ENCODE data around the gene B4GALT5. TPM values are rescaled to one million over a fixed set of nuclear protein-coding genes. Genes with fewer than 3 reads are reported as not detected.
"Not testable (repeated sequence)": the region's sequence is repeated elsewhere in the genome, so short reads cannot be mapped to it uniquely, and the experiment has no call there.

The B4GALT5 gene
- total RNA-seq, 1 experiment from 2014 or later = 46.7 TPM

GRCh38 chr20:49631061-49631716 is 82.5 kb downstream of the B4GALT5 start:
- in situ Hi-C loops (cut with HindIII; ENCODE audit: low pct_unique_long_range_greater_than_20kb, low sequenced_read_pairs) = loop anchor here (25.0 kb wide), 1 partner anchor 181 kb away; the partner anchor contains the start of gene SLC9A8

GRCh38 chr20:49630396-49630951 is 83.2 kb downstream of the B4GALT5 start:
- no peak for DNase-seq (ENCODE audit: low read depth, low spot score)
- in situ Hi-C loops (cut with HindIII; ENCODE audit: low pct_unique_long_range_greater_than_20kb, low sequenced_read_pairs) = loop anchor here (25.0 kb wide), 1 partner anchor 182 kb away; the partner anchor contains the start of gene SLC9A8

More at GRCh38 chr20:49631061-49631716, 82.5 kb downstream of the B4GALT5 start:
- peak; percentile 32 for DNase-seq (ENCODE audit: low read depth, low spot score)

- in situ Hi-C loops (cut with HindIII; ENCODE audit: low pct_unique_long_range_greater_than_20kb, low sequenced_read_pairs) = loop anchor here (25.0 kb wide), 1 partner anchor 183 kb away; the partner anchor contains the start of gene SLC9A8
- no peak for DNase-seq (ENCODE audit: low read depth, low spot score)
Observed at GRCh38 chr20:49629606-49630005, 84.1 kb downstream of the B4GALT5 start.

GRCh38 chr20:49628280-49628679 is 85.4 kb downstream of the B4GALT5 start:
- in situ Hi-C loops (cut with HindIII; ENCODE audit: low pct_unique_long_range_greater_than_20kb, low sequenced_read_pairs) = loop anchor here (25.0 kb wide), 1 partner anchor 184 kb away; the partner anchor contains the start of gene SLC9A8
- not testable (repeated sequence) for DNase-seq (ENCODE audit: low read depth, low spot score)

DNA sequence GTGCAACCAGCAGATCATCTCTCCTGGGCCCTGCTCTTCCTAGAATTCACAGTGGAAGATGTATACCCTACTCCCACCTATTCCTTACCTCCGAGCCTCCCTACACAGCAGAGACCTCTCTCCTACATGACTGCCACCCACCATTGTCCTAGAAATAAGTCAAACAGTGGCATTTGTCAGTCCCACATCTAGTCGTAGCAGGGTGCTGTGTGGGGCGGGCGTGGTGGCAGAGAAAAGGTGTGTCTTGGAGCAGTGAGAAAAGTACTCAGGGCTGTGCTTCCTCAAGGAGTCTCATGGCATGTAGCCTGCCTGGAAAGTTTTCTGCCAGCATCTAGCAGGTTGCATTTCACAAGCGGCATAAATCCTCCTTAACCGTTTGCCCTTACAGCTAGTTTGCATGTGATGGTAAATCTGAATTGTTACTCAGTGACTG is 86.3 kb downstream of the B4GALT5 start:
- in situ Hi-C loops (cut with HindIII; ENCODE audit: low pct_unique_long_range_greater_than_20kb, low sequenced_read_pairs) = loop anchor here (25.0 kb wide), 1 partner anchor 185 kb away; the partner anchor contains the start of gene SLC9A8
- DNase-seq (ENCODE audit: low read depth, low spot score) = no peak

DNA sequence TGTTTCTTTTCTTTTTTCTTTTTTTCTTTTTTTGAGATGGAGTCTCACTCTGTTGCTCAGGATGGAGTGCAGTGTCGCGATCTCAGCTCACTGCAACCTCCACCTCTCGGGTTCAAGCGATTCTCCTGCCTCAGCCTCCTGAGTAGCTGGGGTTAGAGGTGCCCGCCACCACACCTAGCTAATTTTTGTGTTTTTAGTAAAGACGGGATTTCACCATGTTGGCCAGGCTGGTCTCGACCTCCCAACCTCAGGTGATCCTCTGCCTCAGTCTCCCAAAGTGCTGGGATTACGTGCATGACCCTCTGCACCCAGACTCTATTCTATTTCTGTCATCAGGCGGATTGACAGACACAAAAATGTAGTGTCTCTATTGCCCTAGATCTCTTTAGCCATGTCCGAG is 88.7 kb downstream of the B4GALT5 start:
- DNase-seq (ENCODE audit: low read depth, low spot score) = not testable (repeated sequence)
- in situ Hi-C loops (cut with HindIII; ENCODE audit: low pct_unique_long_range_greater_than_20kb, low sequenced_read_pairs) = loop anchor here (25.0 kb wide), 1 partner anchor 187 kb away; the partner anchor contains the start of gene SLC9A8

DNA sequence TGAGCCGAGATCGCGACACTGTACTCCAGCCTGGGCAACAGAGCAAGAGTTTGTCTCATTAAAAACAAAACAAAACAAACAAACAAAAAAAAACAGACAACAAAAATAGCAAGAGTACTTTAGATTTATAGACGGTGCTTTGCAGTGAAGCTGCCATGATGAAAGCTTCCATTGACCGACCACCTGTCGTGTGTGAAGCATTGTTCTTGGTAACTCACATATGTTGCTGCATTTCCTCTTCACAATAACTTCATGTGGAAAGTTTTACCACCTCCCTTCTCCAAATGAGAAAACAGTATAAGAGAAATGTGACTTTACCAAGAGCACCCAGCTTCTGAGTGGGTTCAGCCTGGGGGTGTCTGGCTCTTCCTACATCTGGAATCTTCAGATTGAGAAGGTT is 89.4 kb downstream of the B4GALT5 start:
- in situ Hi-C loops (cut with HindIII; ENCODE audit: low pct_unique_long_range_greater_than_20kb, low sequenced_read_pairs) = no loop called here
- DNase-seq (ENCODE audit: low read depth, low spot score) = no peak

- in situ Hi-C loops (cut with HindIII; ENCODE audit: low pct_unique_long_range_greater_than_20kb, low sequenced_read_pairs) = no loop called here
- no peak for DNase-seq (ENCODE audit: low read depth, low spot score)
Observed at GRCh38 chr20:49622243-49622642, 91.4 kb downstream of the B4GALT5 start.

DNA sequence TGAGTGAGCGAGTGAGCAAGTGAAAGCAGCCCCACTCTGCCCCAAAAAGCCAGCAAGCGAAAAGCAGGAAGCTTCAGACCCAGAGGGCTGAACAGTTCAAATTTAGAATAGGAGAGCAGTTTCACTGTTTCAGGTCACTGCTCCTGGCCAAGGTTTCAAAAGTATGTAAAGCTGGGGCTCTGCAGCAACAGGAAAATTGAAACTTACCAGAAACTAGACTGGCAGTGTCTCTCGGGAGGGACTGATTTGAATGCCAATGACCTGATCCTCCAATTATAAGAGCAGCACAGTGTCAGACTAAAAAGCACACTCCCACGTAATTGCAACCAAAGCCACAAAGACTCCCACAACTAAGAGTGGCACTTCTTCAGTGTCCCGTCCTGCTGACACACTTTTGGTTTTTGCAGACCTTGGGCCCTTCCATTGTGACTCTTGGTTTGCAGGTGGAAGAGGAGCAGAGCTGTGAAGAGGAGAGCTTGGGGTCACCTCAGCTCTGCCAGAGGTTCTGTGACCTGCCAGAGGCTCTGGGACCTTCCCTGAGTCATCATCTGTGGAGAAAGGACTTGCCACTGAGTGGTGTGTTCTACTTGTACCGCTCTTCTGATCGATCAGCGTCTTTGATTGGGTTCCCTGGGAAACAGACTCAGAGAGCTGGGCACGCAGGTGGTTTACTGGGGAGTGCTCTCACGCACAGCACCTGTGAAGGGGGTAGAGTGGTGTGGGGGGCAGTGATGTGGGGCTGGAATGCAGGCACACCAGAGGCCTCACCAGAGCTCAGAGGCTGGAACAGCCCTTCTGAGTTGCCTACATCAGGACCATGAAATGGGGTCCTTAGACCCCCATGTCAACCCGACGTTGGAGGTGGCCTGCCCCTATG is 93.1 kb downstream of the B4GALT5 start:
- in situ Hi-C loops (cut with HindIII; ENCODE audit: low pct_unique_long_range_greater_than_20kb, low sequenced_read_pairs) = no loop called here
- no peak for DNase-seq (ENCODE audit: low read depth, low spot score)

DNA sequence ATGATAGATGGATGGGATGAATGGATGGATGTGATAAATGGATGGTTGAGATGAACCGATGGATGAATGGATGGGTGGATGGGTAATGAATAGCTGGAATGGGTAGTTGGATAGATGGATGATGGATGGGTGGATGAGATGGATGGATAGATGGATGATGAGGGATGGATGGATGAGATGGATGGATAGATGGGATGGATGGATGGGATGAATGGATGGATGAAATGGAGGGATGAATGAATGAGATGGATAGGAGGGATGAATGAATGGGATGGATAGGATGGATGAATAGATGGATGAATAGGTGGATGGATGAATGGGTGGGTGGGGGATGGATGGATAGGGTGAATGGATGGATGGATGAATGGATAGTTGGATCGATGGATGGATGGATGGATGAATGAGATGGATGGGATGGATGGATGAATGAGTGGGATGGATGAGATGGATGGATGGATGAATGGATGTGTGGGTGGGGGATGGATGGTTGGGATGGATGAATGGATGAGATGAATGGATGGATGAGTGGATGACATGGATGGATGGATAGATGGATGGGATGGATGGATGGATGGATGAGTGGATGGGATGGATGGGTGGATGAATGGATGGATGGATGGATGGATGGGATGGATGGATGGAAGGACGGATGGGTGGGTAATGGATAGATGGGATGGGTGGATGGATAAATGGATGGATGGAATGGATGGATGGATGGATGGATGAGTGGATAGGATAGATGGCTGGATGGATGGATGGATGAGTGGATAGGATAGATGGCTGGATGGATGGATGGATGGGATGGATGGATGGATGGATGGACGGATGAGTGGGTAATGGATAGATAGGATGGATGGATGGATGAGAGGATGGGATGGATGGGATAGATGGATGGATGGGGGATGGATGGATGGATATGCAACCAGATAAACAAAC is 94.3 kb downstream of the B4GALT5 start:
- in situ Hi-C loops (cut with HindIII; ENCODE audit: low pct_unique_long_range_greater_than_20kb, low sequenced_read_pairs) = no loop called here
- DNase-seq (ENCODE audit: low read depth, low spot score) = no peak

- no peak for DNase-seq (ENCODE audit: low read depth, low spot score)
- in situ Hi-C loops (cut with HindIII; ENCODE audit: low pct_unique_long_range_greater_than_20kb, low sequenced_read_pairs) = no loop called here
Observed at GRCh38 chr20:49618289-49618688, 95.4 kb downstream of the B4GALT5 start.

- in situ Hi-C loops (cut with HindIII; ENCODE audit: low pct_unique_long_range_greater_than_20kb, low sequenced_read_pairs); DNase-seq (ENCODE audit: low read depth, low spot score): not testable (repeated sequence)
Observed at GRCh38 chr20:49617394-49617793, 96.3 kb downstream of the B4GALT5 start.

DNA sequence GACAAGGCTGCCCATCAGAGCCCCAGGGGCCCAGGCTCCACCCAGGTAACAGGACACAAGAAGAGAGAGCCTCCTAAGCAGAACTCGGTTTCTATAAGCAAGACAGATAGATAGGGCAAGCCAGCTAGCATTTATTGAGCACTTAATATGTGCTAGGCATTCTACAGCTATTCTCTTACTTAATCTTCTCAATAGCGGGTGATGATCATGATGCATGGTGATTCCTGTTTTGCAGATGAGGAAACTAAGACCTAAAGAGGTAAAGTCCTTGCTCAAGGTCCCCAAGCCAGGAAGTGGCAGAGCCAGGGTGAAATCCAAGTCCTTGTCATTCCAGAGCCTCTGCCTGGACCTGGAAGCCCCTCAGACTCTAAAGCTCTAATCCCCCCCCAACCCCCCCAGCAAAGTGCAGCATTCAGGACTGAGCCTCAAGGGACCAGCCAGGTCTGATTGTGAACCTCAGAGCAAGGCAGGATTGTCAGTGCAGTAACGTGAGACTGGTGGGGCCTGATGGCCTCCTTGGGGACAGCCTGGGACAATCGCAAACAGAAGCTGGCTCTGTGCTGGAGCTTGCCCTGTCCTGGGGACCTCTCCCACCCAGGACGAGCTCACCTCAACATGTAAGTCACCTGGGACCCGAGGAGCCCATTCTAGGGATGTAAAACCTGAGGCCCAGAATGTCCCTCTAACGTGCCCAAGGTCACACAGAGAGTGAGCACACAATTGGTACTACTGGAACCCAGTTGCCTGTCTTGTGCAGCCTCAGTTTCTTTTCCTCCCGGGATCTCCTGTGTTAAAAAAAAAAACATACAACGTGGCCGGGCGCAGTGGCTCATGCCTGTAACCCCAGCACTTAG is 97.3 kb downstream of the B4GALT5 start:
- DNase-seq (ENCODE audit: low read depth, low spot score) = no peak
- in situ Hi-C loops (cut with HindIII; ENCODE audit: low pct_unique_long_range_greater_than_20kb, low sequenced_read_pairs) = no loop called here

GRCh38 chr20:49615401-49616153 is 98.1 kb downstream of the B4GALT5 start:
- DNase-seq (ENCODE audit: low read depth, low spot score) = no peak

GRCh38 chr20:49615051-49615400 is 98.7 kb downstream of the B4GALT5 start:
- in situ Hi-C loops (cut with HindIII; ENCODE audit: low pct_unique_long_range_greater_than_20kb, low sequenced_read_pairs) = not testable (repeated sequence)

More at GRCh38 chr20:49615401-49616153, 98.1 kb downstream of the B4GALT5 start:
- in situ Hi-C loops (cut with HindIII; ENCODE audit: low pct_unique_long_range_greater_than_20kb, low sequenced_read_pairs) = no loop called here

More at GRCh38 chr20:49615051-49615400, 98.7 kb downstream of the B4GALT5 start:
- not testable (repeated sequence) for DNase-seq (ENCODE audit: low read depth, low spot score)
